Endothelial cell of umbilical vein (primary cell): ENCODE measurements around the gene CACNA1F. TPM values are rescaled to one million over a fixed set of nuclear protein-coding genes. Genes with fewer than 3 reads are reported as not detected.

ENCODE experiments used
- BruUV-seq: library from RNA; stranded (reverse); fragments of 400-500 nt; replicated peaks from 2 replicates; lab custom pipeline; 2021; lab: Mats Ljungman, UMichigan
- CTCF ChIA-PET: fragments of 300-600, 350-600 bp; sonication (Branson Sonifier 250); formaldehyde crosslinking; loops from one replicate; lab custom pipeline; 2021; ENCODE audit warnings: antibody characterized with exemption, inconsistent platforms; lab: Charles Lee
- POLR2A ChIA-PET: fragments of 300-600, 350-600 bp; sonication (Branson Sonifier 250); formaldehyde crosslinking; loops from one replicate; lab custom pipeline; 2021; ENCODE audit warnings: antibody characterized with exemption, inconsistent platforms; lab: Charles Lee
- DNase-seq: peaks from one replicate; pipeline ENCODE4 v3.0.0-alpha.2; 2011; ENCODE audit warnings: low read depth, low spot score
- FAIRE-seq: peaks from 2 replicates; lab custom pipeline; 2011; peaks lifted over from hg19 to GRCh38; lab: Jason Lieb, UNC
- H2AFZ ChIP-seq: 2 replicates; pipeline ENCODE4 v1.6.0; 2012; ENCODE audit warnings: low read depth, low read length, control low read depth, inconsistent platforms
- H3K27ac ChIP-seq: 2 replicates; pipeline ENCODE4 v1.5.1; 2011; ENCODE audit warnings: low read depth, mild to moderate bottlenecking, control low read depth, low read length, moderate library complexity; ENCODE audit not compliant: insufficient read depth
- H3K27me3 ChIP-seq, 2 experiments: 2 replicates each; pipeline versions ENCODE4 v1.6.0 to v1.6.1; 2011; ENCODE audit warnings: low read length in 2 of 2, mixed read lengths in 1 of 2; ENCODE audit not compliant: control insufficient read depth in 2 of 2, insufficient read depth in 2 of 2
- H3K36me3 ChIP-seq, 2 experiments: 2 replicates in 1 of 2; 3 replicates in 1 of 2; pipeline ENCODE4 v1.5.1; 2011; ENCODE audit warnings: low read length in 2 of 2, mild to moderate bottlenecking in 1 of 2, moderate library complexity in 1 of 2; ENCODE audit not compliant: control insufficient read depth in 2 of 2, insufficient read depth in 2 of 2; ENCODE audit errors: extremely low read depth in 1 of 2
- H3K4me1 ChIP-seq: 3 replicates; pipeline ENCODE4 v1.5.1; 2011; ENCODE audit warnings: mild to moderate bottlenecking, low read length; ENCODE audit not compliant: control insufficient read depth, insufficient read depth; ENCODE audit errors: extremely low read depth
- H3K4me2 ChIP-seq: 2 replicates; pipeline ENCODE4 v1.6.1; 2011; ENCODE audit warnings: low read length, control low read depth, mixed read lengths; ENCODE audit not compliant: insufficient read depth
- H3K4me3 ChIP-seq, 3 experiments: fragments of 200-600 bp in 1 of 3; sonication (generic), shearing (Covaris generic) in 1 of 3; replicated peaks in 1 of 3; 2 replicates each; pipeline ENCODE4 v1.5.1; 2011 to 2016; ENCODE audit warnings: control low read depth in 3 of 3, low read length in 3 of 3, mild to moderate bottlenecking in 2 of 3, inconsistent platforms in 1 of 3, low read depth in 1 of 3, moderate library complexity in 1 of 3; ENCODE audit not compliant: insufficient read depth in 1 of 3
- H3K79me2 ChIP-seq: 2 replicates; pipeline ENCODE4 v1.6.0; 2012; ENCODE audit warnings: low read length, inconsistent platforms; ENCODE audit not compliant: control insufficient read depth, insufficient read depth
- H3K9ac ChIP-seq: replicated peaks from 2 replicates; pipeline ENCODE3; 2011; ENCODE audit warnings: low read length, control low read depth; ENCODE audit not compliant: insufficient read depth; ENCODE audit errors: extremely low read depth
- H3K9me1 ChIP-seq: replicated peaks from 3 replicates; pipeline ENCODE4 v1.6.0; 2011; ENCODE audit warnings: mild to moderate bottlenecking, low read length; ENCODE audit not compliant: control insufficient read depth, insufficient read depth; ENCODE audit errors: extremely low read depth
- H3K9me3 ChIP-seq: replicated peaks from 2 replicates; pipeline ENCODE4 v1.5.1; 2012; ENCODE audit warnings: low read length, inconsistent platforms; ENCODE audit not compliant: control insufficient read depth, insufficient read depth
- H4K20me1 ChIP-seq: replicated peaks from 2 replicates; pipeline ENCODE3; 2011; ENCODE audit warnings: mild to moderate bottlenecking, low read length; ENCODE audit not compliant: control insufficient read depth, insufficient read depth; ENCODE audit errors: extremely low read depth
- FOS ChIP-seq: IDR thresholded peaks from 2 replicates; pipeline ENCODE4 v1.6.1; 2011; ENCODE audit warnings: mild to moderate bottlenecking, low read length, moderate library complexity, borderline replicate concordance; ENCODE audit not compliant: insufficient read depth
- GATA2 ChIP-seq: IDR thresholded peaks from 2 replicates; pipeline ENCODE4 v1.7.0; 2011; ENCODE audit warnings: low read depth, mild to moderate bottlenecking, moderate library complexity, mixed read lengths, low read length; ENCODE audit not compliant: insufficient read length, insufficient read depth
- JUN ChIP-seq: IDR thresholded peaks from 2 replicates; pipeline ENCODE4 v1.6.1; 2011; ENCODE audit warnings: borderline replicate concordance, low read depth; ENCODE audit not compliant: insufficient read length, insufficient read depth
- POLR2A ChIP-seq: IDR thresholded peaks from 2 replicates; pipeline ENCODE4 v1.6.1; 2012; ENCODE audit warnings: low read depth, mild to moderate bottlenecking, control low read depth, low read length
- POLR2AphosphoS5 ChIP-seq: IDR thresholded peaks from 2 replicates; pipeline ENCODE4 v1.6.1; 2012; ENCODE audit warnings: low read depth, mild to moderate bottlenecking, control low read depth, low read length, moderate library complexity; ENCODE audit not compliant: insufficient read depth
- dilution Hi-C: fragments of 300-500 bp; cut with MboI; formaldehyde crosslinking; loops from one replicate; pipeline ENCODE4 v1.15.0; 2019; ENCODE audit warnings: low sequenced_read_pairs; ENCODE audit not compliant: extremely low pct_ligation_motif_present
- intact Hi-C: fragments of 100-400 bp; cut with micrococcal nuclease; formaldehyde crosslinking; loops from one replicate; pipeline ENCODE4 v1.10.0; 2022
- polyA plus RNA-seq, 4 experiments: library from polyadenylated mRNA; depleted of rRNA in 3 of 4; stranded (reverse) in 3 of 4; unstranded in 1 of 4; fragments of >200 nt; gene quantifications; 2 replicates each; pipeline versions ENCODE4 v1.2.1 to v1.2.3, GENCODE V29; 2011 to 2012; ENCODE audit warnings: missing spikeins in 1 of 4
- total RNA-seq: library from RNA; stranded (reverse); gene quantifications from 2 replicates; pipeline ENCODE4 v1.2.3, GENCODE V29; 2021
- TF ChIP-seq, protein P1 (sequence below): IDR thresholded peaks from 2 replicates; pipeline ENCODE4 v1.6.1; 2011; ENCODE audit not compliant: insufficient read depth, insufficient read length

The CACNA1F gene
- total and polyA plus RNA-seq, 2 donors (not counting 3 experiments of a cell fraction or from before 2014, with no cell fraction given): not detected

DNA sequence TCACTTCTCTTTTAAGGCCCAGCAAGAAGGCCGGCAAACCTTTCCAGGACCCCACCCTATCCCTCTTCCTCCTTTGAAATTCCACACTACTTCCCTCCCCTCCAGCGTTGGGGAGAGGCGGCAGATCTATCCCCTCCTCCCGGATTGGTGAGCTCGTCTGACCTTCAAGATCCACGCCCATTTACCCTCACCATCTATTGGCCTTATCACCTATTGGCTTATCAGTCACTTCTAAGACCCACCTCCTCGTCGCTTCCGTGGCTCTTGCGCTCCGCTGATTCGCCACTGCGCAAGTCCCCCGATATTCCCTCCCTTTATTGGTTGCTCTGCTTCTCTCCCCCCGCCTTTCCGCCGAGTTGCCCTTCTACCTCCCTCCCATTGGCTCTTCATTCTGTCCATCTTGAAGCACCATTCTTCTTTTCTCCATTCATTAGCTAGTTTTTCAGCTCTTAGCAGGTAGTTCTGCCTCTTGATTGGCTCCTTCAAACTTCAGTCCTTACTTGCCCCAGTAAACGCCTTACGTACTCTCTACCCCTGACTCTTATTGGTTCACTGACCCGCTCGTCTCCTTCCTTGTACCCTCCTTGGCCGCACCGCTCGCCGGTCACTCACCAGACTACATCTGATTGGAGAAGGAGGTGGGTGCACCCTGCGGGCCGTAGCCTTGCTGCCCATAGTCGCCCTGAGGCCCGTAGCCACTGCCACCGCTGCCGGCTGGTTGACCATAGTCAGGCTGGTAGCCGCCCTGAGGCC, 42.1 kb downstream of the CACNA1F start:
- no peak overlapping the region for H3K27ac ChIP-seq
- H2AFZ ChIP-seq: peak overlapping the region; percentile 73
- intact Hi-C loops: loop anchor here (1.0 kb wide), 5 partner anchors 9 to 563 kb away; partner anchors contain the start of genes GPKOW, PPP1R3F and SYP
- H3K9me1 ChIP-seq: no peaks in the 10 kb centered on the region
- H4K20me1 ChIP-seq: no peaks in the 10 kb centered on the region
- no peaks in the 10 kb centered on the region for H3K79me2 ChIP-seq
- dilution Hi-C loops: no loop called here
- POLR2A ChIA-PET: interaction anchor here (0.6 to 1.3 kb wide), 4 partner anchors 24 to 614 kb away, joined by 3 to 7 read pairs (median 5); partner anchors contain the start of gene CCDC22
- peak overlapping the region; percentile 70 for H3K9ac ChIP-seq
- H3K4me3 ChIP-seq: peak overlapping the region; percentile 55 to 84 (median 83)
- H3K9me3 ChIP-seq: no peaks in the 10 kb centered on the region
- FAIRE-seq (peak; percentile 100), DNase-seq (peak; percentile 99)
- H3K4me1 ChIP-seq: peaks cover 3% of the 10 kb centered on the region
- CTCF ChIA-PET: interaction anchor here (1.0 kb wide), 2 partner anchors 35 to 49 kb away, joined by 7 to 10 read pairs; no protein-coding TSS in a partner anchor
- H3K27me3 ChIP-seq: no peaks in the 10 kb centered on the region
- H3K36me3 ChIP-seq: no peaks in the 10 kb centered on the region
- no TSS peak for BruUV-seq
- H3K4me2 ChIP-seq: peak overlapping the region; percentile 89
- TF ChIP-seq POLR2A (peak; percentile 79), JUN (no peak), FOS (no peak), POLR2AphosphoS5 (peak; percentile 78), GATA2 (no peak)
- TF ChIP-seq, protein P1, sequence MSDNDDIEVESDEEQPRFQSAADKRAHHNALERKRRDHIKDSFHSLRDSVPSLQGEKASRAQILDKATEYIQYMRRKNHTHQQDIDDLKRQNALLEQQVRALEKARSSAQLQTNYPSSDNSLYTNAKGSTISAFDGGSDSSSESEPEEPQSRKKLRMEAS: no peak
